GM12878 (cell line): ENCODE data around the gene CSK. TPM values are rescaled to one million over a fixed set of nuclear protein-coding genes. Genes with fewer than 3 reads are reported as not detected.
A peak's percentile ranks its signal among the peaks of the same experiment; 100 is the strongest.

Source experiments
- CHD1 ChIP-seq: IDR thresholded peaks from 2 replicates; pipeline ENCODE4 v1.6.1; 2012; ENCODE audit warnings: low read depth, low read length, improper control_type of control experiment
- CREB1 ChIP-seq: IDR thresholded peaks from 2 replicates; pipeline ENCODE4 v1.6.1; 2012; ENCODE audit warnings: low read depth, mild to moderate bottlenecking, inconsistent platforms
- CUX1 ChIP-seq: IDR thresholded peaks from 2 replicates; pipeline ENCODE4 v1.6.1; 2012; ENCODE audit warnings: improper control_type of control experiment, low read depth, low read length; ENCODE audit not compliant: insufficient replicate concordance
- E4F1 ChIP-seq: fragments of 450-650 bp; IDR thresholded peaks from 2 replicates; pipeline ENCODE4 v1.6.1; 2018; ENCODE audit warnings: borderline replicate concordance, mild to moderate bottlenecking; ENCODE audit not compliant: partially characterized antibody
- GATAD2B ChIP-seq: fragments of 450-650 bp; conservative IDR thresholded peaks from 2 replicates; pipeline ENCODE4 v1.6.1; 2017; ENCODE audit warnings: low read depth, mild to moderate bottlenecking, moderate library complexity
- IKZF1 ChIP-seq: fragments of 450-650 bp; conservative IDR thresholded peaks from 2 replicates; pipeline ENCODE4 v1.6.1; 2017; ENCODE audit warnings: antibody characterized with exemption, mild to moderate bottlenecking
- MXI1 ChIP-seq: fragments of 150-350 bp; IDR thresholded peaks from 2 replicates; pipeline ENCODE4 v1.6.1; 2011; ENCODE audit warnings: low read depth, mild to moderate bottlenecking, inconsistent platforms, low read length, improper control_type of control experiment
- NFXL1 ChIP-seq: fragments of 450-650 bp; IDR thresholded peaks from 2 replicates; pipeline ENCODE4 v1.6.1; 2017; ENCODE audit warnings: antibody characterized with exemption, mild to moderate bottlenecking, borderline replicate concordance
- NR2C2 ChIP-seq: IDR thresholded peaks from 2 replicates; pipeline ENCODE4 v1.6.1; 2011; ENCODE audit warnings: borderline replicate concordance, low read depth; ENCODE audit not compliant: control insufficient read depth, insufficient read length
- RB1 ChIP-seq: fragments of 450-650 bp; formaldehyde crosslinking; IDR thresholded peaks from 2 replicates; pipeline ENCODE4 v1.6.1; 2017; ENCODE audit warnings: mild to moderate bottlenecking, borderline replicate concordance
- SMAD5 ChIP-seq: IDR thresholded peaks from 2 replicates; pipeline ENCODE4 v1.6.1; 2016; ENCODE audit warnings: antibody characterized with exemption, low read depth
- SPI1 ChIP-seq: IDR thresholded peaks from 2 replicates; pipeline ENCODE4 v1.6.1; 2011; ENCODE audit warnings: low read depth, mild to moderate bottlenecking, low read length, moderate library complexity, borderline replicate concordance; ENCODE audit not compliant: insufficient read depth
- STAT1 ChIP-seq: fragments of 450-650 bp; conservative IDR thresholded peaks from 2 replicates; pipeline ENCODE4 v1.6.1; 2014; ENCODE audit warnings: antibody characterized with exemption, mild to moderate bottlenecking
- STAT3 ChIP-seq: IDR thresholded peaks from 2 replicates; pipeline ENCODE4 v1.6.1; 2011; ENCODE audit warnings: low read depth, low read length, improper control_type of control experiment
- TARDBP ChIP-seq: IDR thresholded peaks from 2 replicates; pipeline ENCODE4 v1.6.1; 2016; ENCODE audit warnings: borderline replicate concordance
- ZBED1 ChIP-seq: IDR thresholded peaks from 2 replicates; pipeline ENCODE4 v1.6.1; 2016; ENCODE audit warnings: borderline replicate concordance
- ZBTB11 ChIP-seq: fragments of 450-650 bp; formaldehyde crosslinking; IDR thresholded peaks from 2 replicates; pipeline ENCODE4 v1.5.0; 2022; ENCODE audit warnings: mild to moderate bottlenecking, missing genetic modification characterization
- ZNF622 ChIP-seq: fragments of 450-650 bp; IDR thresholded peaks from 2 replicates; pipeline ENCODE4 v1.6.1; 2017; ENCODE audit warnings: mild to moderate bottlenecking, inconsistent platforms
- polyA plus RNA-seq, 11 experiments: library from polyadenylated mRNA; depleted of rRNA in 4 of 11; unstranded in 6 of 11; stranded (reverse) in 5 of 11; fragments of >200 nt; fragmentation: Nextera tagmentation in 4 of 11; fragmentation: Illumina TruSeq in 1 of 11; extraction: Ambion mirVana in 4 of 11; extraction: Trizol in 1 of 11; gene quantifications; 1 replicate in 1 of 11; 2 replicates in 10 of 11; pipeline versions ENCODE4 v1.2.1 to v1.2.3, GENCODE V29; 2011 to 2016; ENCODE audit warnings: inconsistent platforms in 2 of 11, missing spikeins in 2 of 11, low read depth in 1 of 11
- total RNA-seq, 4 experiments: library from RNA; depleted of rRNA in 3 of 4; stranded (reverse); fragments of >200 nt in 3 of 4; fragmentation: Illumina TruSeq in 1 of 4; extraction: Trizol in 1 of 4; gene quantifications; 2 replicates each; pipeline versions ENCODE4 v1.2.1 to v1.2.3, GENCODE V29; 2013 to 2021

Gene CSK
- total and polyA plus RNA-seq, 10 of the 15 experiments (the other 5 are each of a cell fraction or from before 2014, with no cell fraction given), result 3.4 to 327 (median 75.8) TPM

GRCh38 chr15:74787251-74788041 lies 5.6 kb downstream of the CSK start (continued):
- TF ChIP-seq CUX1 (peak; percentile 84), SMAD5 (0 out of 2 replicates have a peak, but pooled peaks have one; percentile 19), CHD1 (peak; percentile 89; the same call in 1 of the 2 replicates), E4F1 (no peak), TARDBP (peak; percentile 47; the same call in 1 of the 2 replicates), RB1 (peak; percentile 55; the same call in 1 of the 2 replicates), GATAD2B (peak; percentile 82), CREB1 (no peak), STAT1 (no peak), ZBED1 (peak; percentile 92; the same call in 1 of the 2 replicates), MXI1 (peak; percentile 80), IKZF1 (peak; percentile 97), ZBTB11 (CRISPR knock-in tag) (no peak), SPI1 (peak; percentile 97), NFXL1 (peak; percentile 96), NR2C2 (no peak), ZNF622 (no peak), STAT3 (peak; percentile 77; the same call in 1 of the 2 replicates)
